GM23338 (cell line): ENCODE results near the gene JAG2. TPM values are rescaled to one million over a fixed set of nuclear protein-coding genes. Genes with fewer than 3 reads are reported as not detected.

Experiments
- ATAC-seq: fragments of 200-7000 bp; cut with Tn5 transposase; 3 replicates; pipeline ENCODE4 v1.9.1; 2020
- DNase-seq: peaks from one replicate; pipeline ENCODE4 v3.0.0-alpha.2; 2015; ENCODE audit warnings: low spot score
- H2AFZ ChIP-seq: fragments of 200-600 bp; sonication (generic); 2 replicates; pipeline ENCODE4 v1.8.0; 2016; ENCODE audit warnings: antibody characterized with exemption, mild to moderate bottlenecking, moderate library complexity
- H3F3A ChIP-seq: fragments of 200-600 bp; sonication (generic); replicated peaks from 2 replicates; pipeline ENCODE4 v1.8.0; 2017; ENCODE audit warnings: antibody characterized with exemption, mixed run types, low read depth
- H3K27ac ChIP-seq: fragments of 200-600 bp; sonication (generic); 2 replicates; pipeline ENCODE4 v1.6.1; 2016; ENCODE audit warnings: low read depth
- H3K27me3 ChIP-seq: fragments of 200-600 bp; sonication (generic); 2 replicates; pipeline ENCODE4 v1.8.0; 2016; ENCODE audit warnings: mild to moderate bottlenecking, mixed run types, moderate library complexity; ENCODE audit not compliant: insufficient read depth
- H3K36me3 ChIP-seq: fragments of 200-600 bp; sonication (generic); 2 replicates; pipeline ENCODE4 v1.8.0; 2016; ENCODE audit warnings: mild to moderate bottlenecking; ENCODE audit not compliant: insufficient read depth
- H3K4me1 ChIP-seq: fragments of 200-600 bp; sonication (generic); 2 replicates; pipeline ENCODE4 v1.8.0; 2016; ENCODE audit warnings: mild to moderate bottlenecking, moderate library complexity; ENCODE audit not compliant: insufficient read depth
- H3K4me2 ChIP-seq: fragments of 200-600 bp; sonication (generic); 2 replicates; pipeline ENCODE4 v1.7.1; 2017; ENCODE audit warnings: mixed run types
- H3K4me3 ChIP-seq: fragments of 200-600 bp; sonication (generic); 2 replicates; pipeline ENCODE4 v1.6.1; 2016; ENCODE audit warnings: mixed run types
- H3K79me2 ChIP-seq: fragments of 200-600 bp; sonication (generic); replicated peaks from 2 replicates; pipeline ENCODE4 v1.8.0; 2017; ENCODE audit warnings: mild to moderate bottlenecking; ENCODE audit not compliant: insufficient read depth
- H3K9me2 ChIP-seq: fragments of 200-600 bp; sonication (generic); 2 replicates; pipeline ENCODE4 v1.8.0; 2017; ENCODE audit not compliant: insufficient read depth
- H4K20me1 ChIP-seq: fragments of 200-600 bp; sonication (generic); replicated peaks from 2 replicates; pipeline ENCODE4 v1.8.0; 2017; ENCODE audit warnings: mild to moderate bottlenecking; ENCODE audit not compliant: insufficient read depth
- H3K27ac Mint-ChIP-seq: 2 replicates; pipeline ENCODE4 v1.8.0; 2020; ENCODE audit warnings: inconsistent platforms, mild to moderate bottlenecking, moderate library complexity, mixed read lengths
- H3K27me3 Mint-ChIP-seq: 3 replicates; pipeline ENCODE4 v1.8.0; 2022; ENCODE audit warnings: low read depth, mild to moderate bottlenecking, moderate library complexity, mixed read lengths, inconsistent platforms; ENCODE audit not compliant: insufficient read depth, poor library complexity
- H3K36me3 Mint-ChIP-seq: 3 replicates; pipeline ENCODE4 v1.8.0; 2021; ENCODE audit warnings: low read depth, mild to moderate bottlenecking, inconsistent platforms, moderate library complexity, mixed read lengths
- H3K4me1 Mint-ChIP-seq: 3 replicates; pipeline ENCODE4 v1.8.0; 2020; ENCODE audit warnings: mild to moderate bottlenecking, inconsistent platforms, mixed read lengths
- H3K4me3 Mint-ChIP-seq: 3 replicates; pipeline ENCODE4 v1.8.0; 2021; ENCODE audit warnings: moderate library complexity, mild to moderate bottlenecking, inconsistent platforms, mixed read lengths
- H3K9me3 Mint-ChIP-seq: 3 replicates; pipeline ENCODE4 v1.8.0; 2020; ENCODE audit warnings: moderate library complexity, mild to moderate bottlenecking, inconsistent platforms, mixed read lengths
- CREB1 ChIP-seq: fragments of 250-450 bp; sonication (Bioruptor Pico); IDR thresholded peaks from 2 replicates; pipeline ENCODE4 v1.5.0; 2020; ENCODE audit warnings: low read depth, mild to moderate bottlenecking, moderate library complexity
- EZH2 ChIP-seq: fragments of 200-600 bp; sonication (generic); IDR thresholded peaks from one replicate; pipeline ENCODE4 v1.8.0; 2017; ENCODE audit warnings: antibody characterized with exemption, mild to moderate bottlenecking, low read depth; ENCODE audit not compliant: unreplicated experiment
- REST ChIP-seq: IDR thresholded peaks from one replicate; pipeline ENCODE4 v1.6.1; 2018; ENCODE audit warnings: antibody characterized with exemption; ENCODE audit not compliant: unreplicated experiment
- STAT1 ChIP-seq: IDR thresholded peaks from one replicate; pipeline ENCODE4 v1.6.1; 2016; ENCODE audit warnings: antibody characterized with exemption; ENCODE audit not compliant: unreplicated experiment
- ZNF114 ChIP-seq: fragments of 250-450 bp; sonication (Bioruptor Pico); IDR thresholded peaks from 2 replicates; pipeline ENCODE4 v1.5.0; 2020; ENCODE audit warnings: mild to moderate bottlenecking, moderate library complexity
- polyA plus RNA-seq: library from polyadenylated mRNA; unstranded; fragments of >200 nt; fragmentation: Nextera tagmentation; extraction: Ambion mirVana; gene quantifications from 2 replicates; pipeline ENCODE4 v1.2.1, GENCODE V29; 2016
- total RNA-seq: library from RNA; depleted of rRNA; stranded (reverse); fragments of >200 nt; shearing (Covaris generic); gene quantifications from 2 replicates; pipeline ENCODE4 v1.2.3, GENCODE V29; 2014
- TF ChIP-seq, protein P1 (sequence below): fragments of 250-450 bp; sonication (Bioruptor Pico); IDR thresholded peaks from 2 replicates; pipeline ENCODE4 v1.5.0; 2020; ENCODE audit warnings: mild to moderate bottlenecking, moderate library complexity

JAG2 gene
- total and polyA plus RNA-seq, 2 experiments from 2014 or later: 1.9 to 10.3 TPM

- no peak for TF ChIP-seq ZNF114 (CRISPR knock-in tag)
- TF ChIP-seq REST: peak; percentile 38
- DNase-seq: no peak
- Histone ChIP-seq H3F3A (no peaks in the 10 kb centered on the region), H4K20me1 (no peaks in the 10 kb centered on the region), H3K4me2 (no peak overlapping the region), H3K27me3 (no peaks in the 10 kb centered on the region), H3K4me1 (no peaks in the 10 kb centered on the region), H3K36me3 (no peaks in the 10 kb centered on the region), H3K4me3 (no peak overlapping the region), H3K9me2 (no peaks in the 10 kb centered on the region), H2AFZ (no peak overlapping the region), H3K79me2 (no peaks in the 10 kb centered on the region), H3K27ac (no peak overlapping the region)
- Mint-ChIP-seq H3K4me3 (no peak overlapping the region), H3K27ac (no peak overlapping the region), H3K9me3 (no peaks in the 10 kb centered on the region), H3K27me3 (peaks cover 12% of the 10 kb centered on the region), H3K36me3 (no peaks in the 10 kb centered on the region), H3K4me1 (peaks cover 2% of the 10 kb centered on the region; the same call in 1 of the 3 replicates)
- peak; percentile 33 for ATAC-seq
These were observed 13.4 kb downstream of the JAG2 start for GRCh38 chr14:105155071-105155651.

DNA sequence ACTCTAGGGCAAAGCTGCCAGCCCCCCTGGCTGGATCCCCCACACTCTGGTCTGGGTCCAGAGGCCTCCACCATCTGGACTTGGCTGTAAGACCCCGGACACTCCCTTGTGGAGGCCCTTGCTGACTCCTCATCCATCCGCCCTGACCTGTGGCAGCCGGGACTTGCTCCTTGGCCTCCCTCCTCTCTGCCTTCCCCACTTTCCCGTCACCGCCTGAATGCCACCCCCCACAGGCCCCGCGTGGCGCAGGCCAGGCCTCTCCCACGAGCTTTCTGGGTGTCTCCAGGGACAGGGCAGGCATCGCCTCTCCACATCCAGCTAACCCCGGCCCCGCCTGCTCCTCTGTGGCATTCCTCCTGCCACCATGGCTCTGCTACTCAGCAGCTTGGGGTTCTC is 14.1 kb downstream of the JAG2 start:
- Histone ChIP-seq H3K36me3 (no peaks in the 10 kb centered on the region), H3K4me2 (no peak overlapping the region), H3K4me3 (no peak overlapping the region), H3F3A (no peaks in the 10 kb centered on the region), H2AFZ (no peak overlapping the region), H3K4me1 (no peaks in the 10 kb centered on the region), H3K79me2 (no peaks in the 10 kb centered on the region), H4K20me1 (no peaks in the 10 kb centered on the region), H3K27me3 (no peaks in the 10 kb centered on the region), H3K9me2 (no peaks in the 10 kb centered on the region), H3K27ac (no peak overlapping the region)
- DNase-seq: no peak
- Mint-ChIP-seq H3K4me3 (no peak overlapping the region), H3K27ac (no peak overlapping the region), H3K9me3 (no peaks in the 10 kb centered on the region), H3K36me3 (no peaks in the 10 kb centered on the region), H3K27me3 (peaks cover 12% of the 10 kb centered on the region), H3K4me1 (peaks cover 2% of the 10 kb centered on the region; the same call in 1 of the 3 replicates)
- ATAC-seq: no peak
- TF ChIP-seq STAT1 (no peak), EZH2 (no peak), REST (no peak), CREB1 (CRISPR knock-in tag) (no peak), ZNF114 (CRISPR knock-in tag) (no peak)
- TF ChIP-seq, protein P1, sequence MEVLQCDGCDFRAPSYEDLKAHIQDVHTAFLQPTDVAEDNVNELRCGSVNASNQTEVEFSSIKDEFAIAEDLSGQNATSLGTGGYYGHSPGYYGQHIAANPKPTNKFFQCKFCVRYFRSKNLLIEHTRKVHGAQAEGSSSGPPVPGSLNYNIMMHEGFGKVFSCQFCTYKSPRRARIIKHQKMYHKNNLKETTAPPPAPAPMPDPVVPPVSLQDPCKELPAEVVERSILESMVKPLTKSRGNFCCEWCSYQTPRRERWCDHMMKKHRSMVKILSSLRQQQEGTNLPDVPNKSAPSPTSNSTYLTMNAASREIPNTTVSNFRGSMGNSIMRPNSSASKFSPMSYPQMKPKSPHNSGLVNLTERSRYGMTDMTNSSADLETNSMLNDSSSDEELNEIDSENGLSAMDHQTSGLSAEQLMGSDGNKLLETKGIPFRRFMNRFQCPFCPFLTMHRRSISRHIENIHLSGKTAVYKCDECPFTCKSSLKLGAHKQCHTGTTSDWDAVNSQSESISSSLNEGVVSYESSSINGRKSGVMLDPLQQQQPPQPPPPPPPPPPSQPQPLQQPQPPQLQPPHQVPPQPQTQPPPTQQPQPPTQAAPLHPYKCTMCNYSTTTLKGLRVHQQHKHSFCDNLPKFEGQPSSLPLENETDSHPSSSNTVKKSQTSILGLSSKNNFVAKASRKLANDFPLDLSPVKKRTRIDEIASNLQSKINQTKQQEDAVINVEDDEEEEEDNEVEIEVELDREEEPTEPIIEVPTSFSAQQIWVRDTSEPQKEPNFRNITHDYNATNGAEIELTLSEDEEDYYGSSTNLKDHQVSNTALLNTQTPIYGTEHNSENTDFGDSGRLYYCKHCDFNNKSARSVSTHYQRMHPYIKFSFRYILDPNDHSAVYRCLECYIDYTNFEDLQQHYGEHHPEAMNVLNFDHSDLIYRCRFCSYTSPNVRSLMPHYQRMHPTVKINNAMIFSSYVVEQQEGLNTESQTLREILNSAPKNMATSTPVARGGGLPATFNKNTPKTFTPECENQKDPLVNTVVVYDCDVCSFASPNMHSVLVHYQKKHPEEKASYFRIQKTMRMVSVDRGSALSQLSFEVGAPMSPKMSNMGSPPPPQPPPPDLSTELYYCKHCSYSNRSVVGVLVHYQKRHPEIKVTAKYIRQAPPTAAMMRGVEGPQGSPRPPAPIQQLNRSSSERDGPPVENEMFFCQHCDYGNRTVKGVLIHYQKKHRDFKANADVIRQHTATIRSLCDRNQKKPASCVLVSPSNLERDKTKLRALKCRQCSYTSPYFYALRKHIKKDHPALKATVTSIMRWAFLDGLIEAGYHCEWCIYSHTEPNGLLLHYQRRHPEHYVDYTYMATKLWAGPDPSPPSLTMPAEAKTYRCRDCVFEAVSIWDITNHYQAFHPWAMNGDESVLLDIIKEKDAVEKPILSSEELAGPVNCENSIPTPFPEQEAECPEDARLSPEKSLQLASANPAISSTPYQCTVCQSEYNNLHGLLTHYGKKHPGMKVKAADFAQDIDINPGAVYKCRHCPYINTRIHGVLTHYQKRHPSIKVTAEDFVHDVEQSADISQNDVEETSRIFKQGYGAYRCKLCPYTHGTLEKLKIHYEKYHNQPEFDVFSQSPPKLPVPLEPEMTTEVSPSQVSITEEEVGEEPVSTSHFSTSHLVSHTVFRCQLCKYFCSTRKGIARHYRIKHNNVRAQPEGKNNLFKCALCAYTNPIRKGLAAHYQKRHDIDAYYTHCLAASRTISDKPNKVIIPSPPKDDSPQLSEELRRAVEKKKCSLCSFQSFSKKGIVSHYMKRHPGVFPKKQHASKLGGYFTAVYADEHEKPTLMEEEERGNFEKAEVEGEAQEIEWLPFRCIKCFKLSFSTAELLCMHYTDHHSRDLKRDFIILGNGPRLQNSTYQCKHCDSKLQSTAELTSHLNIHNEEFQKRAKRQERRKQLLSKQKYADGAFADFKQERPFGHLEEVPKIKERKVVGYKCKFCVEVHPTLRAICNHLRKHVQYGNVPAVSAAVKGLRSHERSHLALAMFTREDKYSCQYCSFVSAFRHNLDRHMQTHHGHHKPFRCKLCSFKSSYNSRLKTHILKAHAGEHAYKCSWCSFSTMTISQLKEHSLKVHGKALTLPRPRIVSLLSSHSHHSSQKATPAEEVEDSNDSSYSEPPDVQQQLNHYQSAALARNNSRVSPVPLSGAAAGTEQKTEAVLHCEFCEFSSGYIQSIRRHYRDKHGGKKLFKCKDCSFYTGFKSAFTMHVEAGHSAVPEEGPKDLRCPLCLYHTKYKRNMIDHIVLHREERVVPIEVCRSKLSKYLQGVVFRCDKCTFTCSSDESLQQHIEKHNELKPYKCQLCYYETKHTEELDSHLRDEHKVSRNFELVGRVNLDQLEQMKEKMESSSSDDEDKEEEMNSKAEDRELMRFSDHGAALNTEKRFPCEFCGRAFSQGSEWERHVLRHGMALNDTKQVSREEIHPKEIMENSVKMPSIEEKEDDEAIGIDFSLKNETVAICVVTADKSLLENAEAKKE (CRISPR knock-in tag): no peak
